ENCODE data around the gene C20orf141.

- no peak for TF ChIP-seq CTCF (IDR thresholded peaks at IDR 0.05)
- no peak for TF ChIP-seq POLR2AphosphoS5 (IDR thresholded peaks at IDR 0.05)
Measured at GRCh38 chr20:2804852-2805688, 9.7 kb upstream of the C20orf141 start.
